Adrenal gland (tissue), 12 donors: ENCODE results near the gene OR2S2. TPM values are rescaled to one million over a fixed set of nuclear protein-coding genes. Genes with fewer than 3 reads are reported as not detected.
"Not testable (repeated sequence)": the region's sequence is repeated elsewhere in the genome, so short reads cannot be mapped to it uniquely, and the experiment has no call there.

Source experiments
- DNase-seq, 7 donors: peaks; one replicate each; pipeline ENCODE4 v3.0.0-alpha.2; 2019 to 2020
- H3K27ac ChIP-seq, 5 donors: fragments of 200-600 bp; sonication (generic) in 4 of 5; 1 replicate in 3 of 5; 2 replicates in 2 of 5; pipeline versions ENCODE4 v1.5.1 to v1.8.0; 2016 to 2020; ENCODE audit warnings: mild to moderate bottlenecking in 1 of 5
- H3K27me3 ChIP-seq: fragments of 200-600 bp; 2 replicates; pipeline ENCODE4 v1.8.0; 2021
- H3K36me3 ChIP-seq, 2 donors: fragments of 200-600 bp; replicated peaks in 1 of 2; 1 replicate in 1 of 2; 2 replicates in 1 of 2; pipeline versions ENCODE4 v1.5.1 to v1.8.0; 2018 to 2022
- H3K4me1 ChIP-seq, 2 donors: fragments of 200-600 bp; replicated peaks in 1 of 2; 1 replicate in 1 of 2; 2 replicates in 1 of 2; pipeline versions ENCODE4 v1.5.1 to v1.8.0; 2018 to 2021
- H3K4me3 ChIP-seq, 4 donors: fragments of 200-600 bp; sonication (generic) in 3 of 4; one replicate each; pipeline ENCODE4 v1.5.1; 2016 to 2018
- H3K9me3 ChIP-seq, 3 donors: fragments of 200-600 bp; sonication (generic) in 1 of 3; replicated peaks in 1 of 3; 1 replicate in 2 of 3; 2 replicates in 1 of 3; pipeline versions ENCODE4 v1.5.1 to v1.8.0; 2016 to 2021
- CTCF ChIP-seq, 6 experiments: fragments of 450-650 bp in 4 of 6; fragments of 200-600 bp in 2 of 6; sonication (generic) in 1 of 6; IDR thresholded peaks; 1 replicate in 5 of 6; 2 replicates in 1 of 6; pipeline versions ENCODE4 v1.5.1 to v1.8.0; 2016 to 2021; ENCODE audit warnings: antibody characterized with exemption in 6 of 6, mild to moderate bottlenecking in 2 of 6, moderate library complexity in 1 of 6
- POLR2A ChIP-seq, 2 donors: fragments of 450-650 bp; IDR thresholded peaks; one replicate each; pipeline ENCODE4 v1.6.1; 2017; ENCODE audit warnings: antibody characterized with exemption in 2 of 2, mild to moderate bottlenecking in 2 of 2, moderate library complexity in 1 of 2
- WGBS, 4 donors: extraction: QIAGEN DNeasy Blood & Tissue Kit in 2 of 4; methylation state at CpG; one replicate each; pipeline versions ENCODE4 v1.1.5 to v1.1.7; 2013 to 2017; 5-methylcytosine and 5-hydroxymethylcytosine counted together
- intact Hi-C, 2 donors: fragments of 100-400 bp; cut with DNase I; formaldehyde crosslinking; loops; one replicate each; pipeline versions ENCODE4 v1.14.1 to v1.15.0; 2022 to 2023
- polyA plus RNA-seq, 3 donors: library from polyadenylated mRNA; stranded (reverse); fragments of 200-250 nt in 2 of 3; fragments of 350-450 nt in 1 of 3; fragmentation: Illumina TruSeq in 1 of 3; extraction: RNeasy Lipid Tissue Mini Kit (QIAGEN cat#74804) in 1 of 3; gene quantifications; one replicate each; pipeline ENCODE4 v1.2.3, GENCODE V29; 2013 to 2014
- total RNA-seq, 9 donors: library from RNA; depleted of rRNA in 4 of 9; stranded (reverse); fragments of >200 nt in 4 of 9; fragments of 120-200 nt in 1 of 9; fragmentation: NEBNext Ultra II Directional in 1 of 9; extraction: Animal tissue kit (Norgen Biotek cat#: 25700) in 1 of 9; gene quantifications; one replicate each; pipeline versions ENCODE4 v1.1.0 to v1.2.4, GENCODE V29; 2013 to 2023
- donor health status: healthy with polysubstance abuse.
- donor health status: Bipolar disorder and iron deficiency.
- donor health status: DM: yes; HTN: yes; CAD: no.
- donor health status: DM: no; HTN: no; CAD: no.
- donor health status: DM: no; HTN: no; CAD: no.
- donor health status: DM: yes; HTN: yes; CAD: no.

The OR2S2 gene
- total and polyA plus RNA-seq, 12 donors, result not detected

GRCh38 chr9:35993976-35994720 is 36.2 kb upstream of the OR2S2 start:
- H3K36me3 ChIP-seq, result no peaks in the 10 kb centered on the region
- intact Hi-C loops, result no loop called here
- no peak for TF ChIP-seq POLR2A (IDR thresholded peaks at IDR 0.05)
- TF ChIP-seq CTCF (IDR thresholded peaks at IDR 0.05), result no peak
- 52 to 89% (median 63%) methylated on average over 5 of the region's 5 CpGs for WGBS, 4 donors
- no peak overlapping the region for H3K4me3 ChIP-seq
- no peaks in the 10 kb centered on the region for H3K4me1 ChIP-seq
- no peaks in the 10 kb centered on the region for H3K9me3 ChIP-seq
- peaks cover under 1% of the 10 kb centered on the region for H3K27me3 ChIP-seq
- no peak for DNase-seq
- no peak overlapping the region for H3K27ac ChIP-seq

GRCh38 chr9:35993136-35993535 is 35.2 kb upstream of the OR2S2 start:
- DNase-seq, H3K27me3 ChIP-seq, H3K4me3 ChIP-seq, H3K27ac ChIP-seq, H3K4me1 ChIP-seq, intact Hi-C loops, H3K36me3 ChIP-seq, H3K9me3 ChIP-seq: not testable (repeated sequence)
- WGBS, 4 donors, result 89 to 97% (median 93%) methylated on average over 3 of the region's 3 CpGs

GRCh38 chr9:35990155-35990554 is 32.2 kb upstream of the OR2S2 start:
- Histone ChIP-seq H3K4me1 (no peaks in the 10 kb centered on the region), H3K27me3 (peaks cover 6% of the 10 kb centered on the region), H3K27ac (no peak overlapping the region), H3K9me3 (no peaks in the 10 kb centered on the region), H3K4me3 (no peak overlapping the region), H3K36me3 (no peaks in the 10 kb centered on the region)
- no peak for TF ChIP-seq CTCF (IDR thresholded peaks at IDR 0.05)
- intact Hi-C loops, result no loop called here
- WGBS, 4 donors, result 41 to 51% (median 48%) methylated on average over 3 of the region's 3 CpGs
- peak in 1 of 7 donors; percentile 22 for DNase-seq

GRCh38 chr9:35984021-35984420 is 26.1 kb upstream of the OR2S2 start:
- WGBS, 4 donors, result 58 to 88% (median 63%) methylated on average over 1 of the region's 1 CpG

More at GRCh38 chr9:35984021-35984420, 26.1 kb upstream of the OR2S2 start:
- Histone ChIP-seq H3K9me3 (no peaks in the 10 kb centered on the region), H3K36me3 (no peaks in the 10 kb centered on the region), H3K27me3 (peaks cover 4% of the 10 kb centered on the region), H3K4me3 (no peak overlapping the region), H3K4me1 (no peaks in the 10 kb centered on the region), H3K27ac (no peak overlapping the region)
- DNase-seq, result no peak
- intact Hi-C loops, result no loop called here
- no peak for TF ChIP-seq CTCF (IDR thresholded peaks at IDR 0.05)
- no peak for TF ChIP-seq POLR2A (IDR thresholded peaks at IDR 0.05)
